NCI-H446 treated with DMSO at 0.1 percent for 48 hours (cell line): ENCODE results near the gene TCHH.
"Not testable (repeated sequence)": the region's sequence is repeated elsewhere in the genome, so short reads cannot be mapped to it uniquely, and the experiment has no call there.

Source experiments
- DNase-seq: peaks from one replicate; lab custom pipeline; 2025; lab: John Stamatoyannopoulos, UW

The TCHH gene

GRCh38 chr1:152112101-152112884 is 3.0 kb downstream of the TCHH start:
- no peak for DNase-seq

- DNase-seq: no peak
These were observed 3.7 kb downstream of the TCHH start for GRCh38 chr1:152111515-152111968.

- DNase-seq: no peak
These were observed 4.3 kb downstream of the TCHH start for GRCh38 chr1:152110860-152111514.

- no peak for DNase-seq
These were observed 4.8 kb downstream of the TCHH start for GRCh38 chr1:152110365-152110859.

- no peak for DNase-seq
These were observed 5.3 kb downstream of the TCHH start for GRCh38 chr1:152109998-152110294.

- DNase-seq: no peak
These were observed 5.8 kb downstream of the TCHH start for GRCh38 chr1:152109231-152109997.

- no peak for DNase-seq
These were observed 6.4 kb downstream of the TCHH start for GRCh38 chr1:152108882-152109222.

GRCh38 chr1:152107984-152108881 is 7.0 kb downstream of the TCHH start:
- DNase-seq: no peak

GRCh38 chr1:152107031-152107983 is 7.9 kb downstream of the TCHH start:
- no peak for DNase-seq

- no peak for DNase-seq
These were observed 10.4 kb downstream of the TCHH start for GRCh38 chr1:152104854-152105253.

- no peak for DNase-seq
These were observed 18.3 kb downstream of the TCHH start for GRCh38 chr1:152096931-152097330.

GRCh38 chr1:152089014-152089674 is 26.1 kb downstream of the TCHH start, which contains the start of gene TCHHL1:
TSS of gene TCHHL1 (minus strand) at chr1:152089064. CDS start at chr1:152088143, 921 bp downstream.
- DNase-seq: no peak

GRCh38 chr1:152086760-152087159 is 28.5 kb downstream of the TCHH start:
- DNase-seq: no peak

GRCh38 chr1:152084853-152085252 is 30.4 kb downstream of the TCHH start:
- DNase-seq: no peak

GRCh38 chr1:152081026-152081425 is 34.2 kb downstream of the TCHH start:
- DNase-seq: not testable (repeated sequence)

- DNase-seq: not testable (repeated sequence)
These were observed 34.8 kb downstream of the TCHH start for GRCh38 chr1:152080494-152080893.

- no peak for DNase-seq
These were observed 36.3 kb downstream of the TCHH start for GRCh38 chr1:152078831-152079441.

- DNase-seq: no peak
These were observed 42.9 kb downstream of the TCHH start for GRCh38 chr1:152072311-152072710.

- no peak for DNase-seq
These were observed 44.1 kb downstream of the TCHH start for GRCh38 chr1:152071123-152071522.

- no peak for DNase-seq
These were observed 47.3 kb downstream of the TCHH start for GRCh38 chr1:152067929-152068328.
